Thyroid gland (tissue), 4 donors: ENCODE data around the gene ACAA2.

ENCODE experiments used
- POLR2A ChIP-seq, 2 donors: fragments of 450-650 bp; IDR thresholded peaks; one replicate each; pipeline ENCODE4 v1.6.1; 2017; ENCODE audit warnings: antibody characterized with exemption in 2 of 2, mild to moderate bottlenecking in 2 of 2, moderate library complexity in 1 of 2
- TF ChIP-seq, protein P1 (sequence below), 6 experiments: fragments of 200-600 bp in 3 of 6; fragments of 450-650 bp in 3 of 6; sonication (generic) in 3 of 6; IDR thresholded peaks; one replicate each; pipeline ENCODE4 v1.5.1; 2016 to 2019; ENCODE audit warnings: antibody characterized with exemption in 6 of 6, mild to moderate bottlenecking in 2 of 6, inconsistent platforms in 1 of 6, moderate library complexity in 1 of 6

DNA sequence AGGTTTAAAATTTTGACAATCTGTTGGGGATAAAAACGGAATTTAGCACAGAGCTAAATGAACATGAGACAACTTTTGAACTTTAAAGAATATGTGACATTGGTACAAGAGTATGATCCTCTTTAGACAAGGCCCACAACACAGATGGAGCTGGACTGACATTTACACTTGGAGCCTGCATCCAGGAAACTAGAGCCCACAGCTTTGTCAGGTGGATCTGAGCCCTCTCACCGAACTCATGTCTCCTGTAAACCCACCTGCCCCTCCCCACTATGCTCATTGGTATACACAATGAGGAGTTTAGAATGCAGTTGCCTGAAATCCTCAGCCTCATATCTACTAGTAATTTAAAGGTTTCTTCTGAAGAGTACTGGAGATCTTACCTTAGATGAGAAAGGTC, 22.1 kb upstream of the ACAA2 start:
- TF ChIP-seq, protein P1, sequence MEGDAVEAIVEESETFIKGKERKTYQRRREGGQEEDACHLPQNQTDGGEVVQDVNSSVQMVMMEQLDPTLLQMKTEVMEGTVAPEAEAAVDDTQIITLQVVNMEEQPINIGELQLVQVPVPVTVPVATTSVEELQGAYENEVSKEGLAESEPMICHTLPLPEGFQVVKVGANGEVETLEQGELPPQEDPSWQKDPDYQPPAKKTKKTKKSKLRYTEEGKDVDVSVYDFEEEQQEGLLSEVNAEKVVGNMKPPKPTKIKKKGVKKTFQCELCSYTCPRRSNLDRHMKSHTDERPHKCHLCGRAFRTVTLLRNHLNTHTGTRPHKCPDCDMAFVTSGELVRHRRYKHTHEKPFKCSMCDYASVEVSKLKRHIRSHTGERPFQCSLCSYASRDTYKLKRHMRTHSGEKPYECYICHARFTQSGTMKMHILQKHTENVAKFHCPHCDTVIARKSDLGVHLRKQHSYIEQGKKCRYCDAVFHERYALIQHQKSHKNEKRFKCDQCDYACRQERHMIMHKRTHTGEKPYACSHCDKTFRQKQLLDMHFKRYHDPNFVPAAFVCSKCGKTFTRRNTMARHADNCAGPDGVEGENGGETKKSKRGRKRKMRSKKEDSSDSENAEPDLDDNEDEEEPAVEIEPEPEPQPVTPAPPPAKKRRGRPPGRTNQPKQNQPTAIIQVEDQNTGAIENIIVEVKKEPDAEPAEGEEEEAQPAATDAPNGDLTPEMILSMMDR (IDR thresholded peaks at IDR 0.05), result no peak
- TF ChIP-seq POLR2A (IDR thresholded peaks at IDR 0.05), result no peak
